Measurements from ENCODE around the gene CHD3. TPM values are rescaled to one million over a fixed set of nuclear protein-coding genes. Genes with fewer than 3 reads are reported as not detected.

Gene CHD3
- total and polyA plus RNA-seq, 10 of the 15 experiments (the other 5 are each of a cell fraction or from before 2014, with no cell fraction given), result 1.4 to 86.8 (median 39.1) TPM

- no peaks in the 10 kb centered on the region; a peak in 1 of 4 replicates for H3K36me3 ChIP-seq (ENCODE audit: control insufficient read depth in 2 of 2, insufficient read depth in 2 of 2, low read length in 1 of 2)
- H3K4me3 ChIP-seq, result peak within 1 kb of the TSS; percentile 100; the same call in 1 of the 2 replicates
- ChIA-PET SMC1A (ENCODE audit: uncharacterized antibody, unreplicated experiment) (interaction anchor here (0.6 to 1.1 kb wide), 3 partner anchors 14 to 191 kb away, joined by 3 to 4 read pairs (median 3); partner anchors contain the start of gene RNF227), RAD21 (ENCODE audit: unreplicated experiment) (interaction anchor here (1.0 kb wide), 1 partner anchor 14 kb away, joined by 3 read pairs; the partner anchor contains the start of gene RNF227), CTCF (interaction anchor here (0.6 to 8.9 kb wide), 3 partner anchors 53 to 106 kb away, joined by 3 to 76 read pairs (median 5); no protein-coding TSS in a partner anchor), POLR2A (interaction anchor here (0.5 to 1.6 kb wide), 5 partner anchors 10 to 92 kb away, joined by 4 to 6 read pairs (median 4); partner anchors contain the start of gene RNF227)
- H3K9ac ChIP-seq (ENCODE audit: control insufficient read depth, insufficient read depth, low read length), result no peak within 1 kb of the TSS; the same call in 1 of the 2 replicates
- no TSS peak for BruUV-seq (replicated peaks)
- no peaks in the 10 kb centered on the region for H3K9me3 ChIP-seq (replicated peaks; ENCODE audit: control insufficient read depth, insufficient read depth, low read length)
- FAIRE-seq (no peak), ATAC-seq (peak; percentile 74), DNase-seq (ENCODE audit: low read depth, low spot score) (no peak)
- WGBS (ENCODE audit: insufficient coverage, insufficient replicate concordance, low lambda C conversion rate, missing lambda C conversion rate), result 62% methylated on average over 37 of the region's 67 CpGs
- no peaks in the 10 kb centered on the region for H3K27me3 ChIP-seq (replicated peaks in 1 of 2; ENCODE audit: control insufficient read depth in 2 of 2, insufficient read depth in 2 of 2, low read length in 1 of 2)
- H3K4me1 ChIP-seq (ENCODE audit: control insufficient read depth, insufficient read depth, low read length), result peaks cover 8% of the 10 kb centered on the region
- peak within 1 kb of the TSS; percentile 59 for H3K4me2 ChIP-seq (ENCODE audit: control insufficient read depth, insufficient read depth)
- H3K79me2 ChIP-seq (ENCODE audit: control insufficient read depth, insufficient read depth, low read length), result peaks cover 31% of the 10 kb centered on the region
- in situ Hi-C loops (cut with MboI) (no loop called here), intact Hi-C loops (cut with micrococcal nuclease; ENCODE audit: unreplicated experiment) (loop anchor here (5.0 kb wide), 1 partner anchor 58 kb away; no protein-coding TSS in a partner anchor)
- H4K20me1 ChIP-seq (ENCODE audit: control insufficient read depth, insufficient read depth), result no peaks in the 10 kb centered on the region
- no peak within 1 kb of the TSS; the same call in 1 of the 2 replicates for H2AFZ ChIP-seq (ENCODE audit: control insufficient read depth, low read depth, low read length)
- no peak within 1 kb of the TSS for H3K27ac ChIP-seq (ENCODE audit: control insufficient read depth, insufficient read depth)
- TF ChIP-seq PBX3 (IDR thresholded peaks at IDR 0.05; ENCODE audit: insufficient replicate concordance, low read depth, low read length) (peak; percentile 77), FOXK2 (IDR thresholded peaks at IDR 0.05) (no peak), POU2F2 (IDR thresholded peaks at IDR 0.05; ENCODE audit: borderline replicate concordance, low read depth, low read length) (peak; percentile 91; the same call in 1 of the 3 replicates), TBL1XR1 (IDR thresholded peaks at IDR 0.05; ENCODE audit: low read depth, low read length) (no peak), PKNOX1 (IDR thresholded peaks at IDR 0.05) (peak; percentile 91), HDGF (IDR thresholded peaks at IDR 0.05) (peak; percentile 81; the same call in 1 of the 2 replicates), BACH1 (IDR thresholded peaks at IDR 0.05; ENCODE audit: borderline replicate concordance) (no peak), NBN (IDR thresholded peaks at IDR 0.05) (0 out of 2 replicates have a peak, but pooled peaks have one; percentile 17)
Measured at GRCh38 chr17:7929158-7930023, 40.8 kb downstream of the CHD3 start, which contains the start of gene KCNAB3. Gene KCNAB3, minus strand, starts transcription at chr17:7929856. Its CDS starts 421 bp downstream, at chr17:7929435.

All from GM12878 (cell line).